ENCODE data around the gene GLT6D1.

DNA sequence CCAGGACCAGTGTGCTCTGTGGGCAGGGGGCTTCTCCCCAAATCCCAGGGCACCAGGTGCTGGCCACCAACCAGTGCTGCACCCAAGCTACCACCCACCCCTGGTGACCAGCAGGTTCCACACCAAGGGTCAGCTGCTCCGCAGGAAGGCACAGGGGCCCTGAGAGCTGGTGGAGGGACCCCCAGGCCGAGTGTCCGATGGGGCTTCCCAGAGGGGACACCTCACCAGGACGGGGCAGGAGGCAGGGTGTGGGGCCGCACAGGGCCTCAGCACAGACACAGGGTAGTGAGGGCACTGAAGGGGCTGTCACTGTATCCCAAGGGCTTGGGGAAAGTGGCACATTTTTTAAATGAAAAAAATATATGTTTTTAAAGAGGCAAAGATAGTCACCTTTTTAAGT is 41.8 kb upstream of the GLT6D1 start:
- TF ChIP-seq, protein P1, sequence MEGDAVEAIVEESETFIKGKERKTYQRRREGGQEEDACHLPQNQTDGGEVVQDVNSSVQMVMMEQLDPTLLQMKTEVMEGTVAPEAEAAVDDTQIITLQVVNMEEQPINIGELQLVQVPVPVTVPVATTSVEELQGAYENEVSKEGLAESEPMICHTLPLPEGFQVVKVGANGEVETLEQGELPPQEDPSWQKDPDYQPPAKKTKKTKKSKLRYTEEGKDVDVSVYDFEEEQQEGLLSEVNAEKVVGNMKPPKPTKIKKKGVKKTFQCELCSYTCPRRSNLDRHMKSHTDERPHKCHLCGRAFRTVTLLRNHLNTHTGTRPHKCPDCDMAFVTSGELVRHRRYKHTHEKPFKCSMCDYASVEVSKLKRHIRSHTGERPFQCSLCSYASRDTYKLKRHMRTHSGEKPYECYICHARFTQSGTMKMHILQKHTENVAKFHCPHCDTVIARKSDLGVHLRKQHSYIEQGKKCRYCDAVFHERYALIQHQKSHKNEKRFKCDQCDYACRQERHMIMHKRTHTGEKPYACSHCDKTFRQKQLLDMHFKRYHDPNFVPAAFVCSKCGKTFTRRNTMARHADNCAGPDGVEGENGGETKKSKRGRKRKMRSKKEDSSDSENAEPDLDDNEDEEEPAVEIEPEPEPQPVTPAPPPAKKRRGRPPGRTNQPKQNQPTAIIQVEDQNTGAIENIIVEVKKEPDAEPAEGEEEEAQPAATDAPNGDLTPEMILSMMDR (conservative IDR thresholded peaks at IDR 0.05; ENCODE audit: low read depth, low read length), result no peak
- no peak for TF ChIP-seq POLR2A (IDR thresholded peaks at IDR 0.05; ENCODE audit: low read depth, low read length)
- TF ChIP-seq, protein P2, sequence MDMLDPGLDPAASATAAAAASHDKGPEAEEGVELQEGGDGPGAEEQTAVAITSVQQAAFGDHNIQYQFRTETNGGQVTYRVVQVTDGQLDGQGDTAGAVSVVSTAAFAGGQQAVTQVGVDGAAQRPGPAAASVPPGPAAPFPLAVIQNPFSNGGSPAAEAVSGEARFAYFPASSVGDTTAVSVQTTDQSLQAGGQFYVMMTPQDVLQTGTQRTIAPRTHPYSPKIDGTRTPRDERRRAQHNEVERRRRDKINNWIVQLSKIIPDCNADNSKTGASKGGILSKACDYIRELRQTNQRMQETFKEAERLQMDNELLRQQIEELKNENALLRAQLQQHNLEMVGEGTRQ (IDR thresholded peaks at IDR 0.05; ENCODE audit: low read depth, low read length), result no peak
- TF ChIP-seq MXI1 (IDR thresholded peaks at IDR 0.05; ENCODE audit: borderline replicate concordance, low read depth, low read length), result no peak
- no peak for TF ChIP-seq NFE2L2 (IDR thresholded peaks at IDR 0.05; ENCODE audit: low read depth, low read length)
- TF ChIP-seq FOS (IDR thresholded peaks at IDR 0.05; ENCODE audit: low read depth, low read length), result no peak
- TF ChIP-seq RAD21 (IDR thresholded peaks at IDR 0.05; ENCODE audit: low read length), result no peak
- no peak for TF ChIP-seq RCOR1 (IDR thresholded peaks at IDR 0.05; ENCODE audit: insufficient replicate concordance, low read length)
- no peak for TF ChIP-seq BHLHE40 (IDR thresholded peaks at IDR 0.05; ENCODE audit: low read depth, low read length)
- TF ChIP-seq, protein P3, sequence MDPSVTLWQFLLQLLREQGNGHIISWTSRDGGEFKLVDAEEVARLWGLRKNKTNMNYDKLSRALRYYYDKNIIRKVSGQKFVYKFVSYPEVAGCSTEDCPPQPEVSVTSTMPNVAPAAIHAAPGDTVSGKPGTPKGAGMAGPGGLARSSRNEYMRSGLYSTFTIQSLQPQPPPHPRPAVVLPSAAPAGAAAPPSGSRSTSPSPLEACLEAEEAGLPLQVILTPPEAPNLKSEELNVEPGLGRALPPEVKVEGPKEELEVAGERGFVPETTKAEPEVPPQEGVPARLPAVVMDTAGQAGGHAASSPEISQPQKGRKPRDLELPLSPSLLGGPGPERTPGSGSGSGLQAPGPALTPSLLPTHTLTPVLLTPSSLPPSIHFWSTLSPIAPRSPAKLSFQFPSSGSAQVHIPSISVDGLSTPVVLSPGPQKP (IDR thresholded peaks at IDR 0.05; ENCODE audit: borderline replicate concordance, low read depth, low read length), result no peak
- no peak for TF ChIP-seq CHD1 (IDR thresholded peaks at IDR 0.05; ENCODE audit: low read depth, low read length)
- TF ChIP-seq RFX5 (IDR thresholded peaks at IDR 0.05; ENCODE audit: low read depth, low read length), result no peak
- TF ChIP-seq MAZ (IDR thresholded peaks at IDR 0.05; ENCODE audit: borderline replicate concordance, low read depth, low read length), result no peak

Data from IMR-90 (cell line).